Measurements from ENCODE around the gene UVRAG. TPM values are rescaled to one million over a fixed set of nuclear protein-coding genes. Genes with fewer than 3 reads are reported as not detected.

UVRAG gene
- total RNA-seq, 1 donor from 2014 or later: 17.8 TPM

DNA sequence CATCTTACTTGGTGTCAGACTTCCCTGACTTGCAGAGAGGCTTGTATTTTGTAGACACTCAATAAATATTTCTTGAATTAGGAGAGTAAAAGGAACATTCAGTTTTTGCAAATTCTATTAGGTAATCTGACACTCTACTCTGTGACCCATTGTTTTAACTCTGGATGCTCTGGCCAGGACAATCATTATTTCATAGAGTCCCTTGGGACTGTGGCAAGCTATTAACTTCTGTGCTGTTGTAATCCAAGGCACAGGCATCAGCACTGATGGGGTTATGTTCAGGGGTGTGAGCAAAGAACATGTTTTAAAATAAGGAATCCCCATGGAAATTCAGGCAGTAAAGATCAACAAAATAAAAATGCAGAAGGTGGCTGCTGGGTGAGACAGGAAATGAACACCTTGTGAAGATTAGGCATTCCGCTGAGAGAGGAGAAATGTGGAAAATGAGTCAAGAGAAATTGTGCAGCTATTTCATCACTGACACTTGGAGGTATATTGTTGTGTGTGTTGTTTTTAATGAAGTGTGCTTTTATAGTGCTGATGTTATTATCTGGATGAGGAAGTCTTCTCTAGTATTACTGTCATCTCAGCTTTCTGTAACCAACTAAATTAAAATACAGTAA lies 216.1 kb downstream of the UVRAG start:
- Mint-ChIP-seq H3K27me3 (ENCODE audit: unreplicated experiment) (no peaks in the 10 kb centered on the region), H3K27ac (ENCODE audit: unreplicated experiment) (peak overlapping the region; percentile 13), H3K4me3 (ENCODE audit: unreplicated experiment) (peak overlapping the region; percentile 6), H3K9me3 (ENCODE audit: unreplicated experiment) (no peaks in the 10 kb centered on the region), H3K4me1 (ENCODE audit: low read depth, unreplicated experiment) (peaks cover 11% of the 10 kb centered on the region), H3K36me3 (ENCODE audit: unreplicated experiment) (peaks cover 14% of the 10 kb centered on the region)
- no peak for TF ChIP-seq CTCF (IDR thresholded peaks at IDR 0.05; ENCODE audit: partially characterized antibody, unreplicated experiment)
- no peak for DNase-seq

- no peaks in the 10 kb centered on the region for H3K9me3 Mint-ChIP-seq (ENCODE audit: unreplicated experiment)
- H3K4me1 Mint-ChIP-seq (ENCODE audit: low read depth, unreplicated experiment): peaks cover 11% of the 10 kb centered on the region
- no peak overlapping the region for H3K4me3 Mint-ChIP-seq (ENCODE audit: unreplicated experiment)
- TF ChIP-seq CTCF (IDR thresholded peaks at IDR 0.05; ENCODE audit: partially characterized antibody, unreplicated experiment): no peak
- no peak for DNase-seq
- H3K36me3 Mint-ChIP-seq (ENCODE audit: unreplicated experiment): peaks cover 7% of the 10 kb centered on the region
- no peak overlapping the region for H3K27ac Mint-ChIP-seq (ENCODE audit: unreplicated experiment)
- H3K27me3 Mint-ChIP-seq (ENCODE audit: unreplicated experiment): no peaks in the 10 kb centered on the region
Measured at GRCh38 chr11:76033699-76034098, 218.7 kb downstream of the UVRAG start.

DNA sequence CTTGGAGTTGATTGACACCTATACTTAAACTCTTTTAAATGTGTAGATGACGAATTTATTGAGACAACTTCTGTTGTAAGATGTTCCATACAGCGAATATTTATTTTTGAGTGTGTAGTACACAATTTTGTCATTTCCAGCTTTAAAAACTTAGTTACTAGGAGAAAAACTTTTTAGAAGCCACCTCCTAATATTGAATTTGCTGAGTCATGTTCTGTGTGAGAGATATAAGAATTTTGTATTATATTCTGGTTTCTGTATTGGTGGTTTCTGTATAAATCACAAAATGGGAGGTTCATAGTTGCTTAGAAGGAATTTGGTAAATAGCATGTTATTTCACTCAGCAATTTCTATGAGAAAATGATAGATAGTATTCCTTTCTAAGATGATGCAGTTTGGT lies 220.0 kb downstream of the UVRAG start:
- H3K4me3 Mint-ChIP-seq (ENCODE audit: unreplicated experiment): no peak overlapping the region
- H3K36me3 Mint-ChIP-seq (ENCODE audit: unreplicated experiment): no peaks in the 10 kb centered on the region
- peaks cover 11% of the 10 kb centered on the region for H3K4me1 Mint-ChIP-seq (ENCODE audit: low read depth, unreplicated experiment)
- TF ChIP-seq CTCF (IDR thresholded peaks at IDR 0.05; ENCODE audit: partially characterized antibody, unreplicated experiment): no peak
- H3K9me3 Mint-ChIP-seq (ENCODE audit: unreplicated experiment): no peaks in the 10 kb centered on the region
- H3K27ac Mint-ChIP-seq (ENCODE audit: unreplicated experiment): no peak overlapping the region
- H3K27me3 Mint-ChIP-seq (ENCODE audit: unreplicated experiment): no peaks in the 10 kb centered on the region
- DNase-seq: no peak

DNA sequence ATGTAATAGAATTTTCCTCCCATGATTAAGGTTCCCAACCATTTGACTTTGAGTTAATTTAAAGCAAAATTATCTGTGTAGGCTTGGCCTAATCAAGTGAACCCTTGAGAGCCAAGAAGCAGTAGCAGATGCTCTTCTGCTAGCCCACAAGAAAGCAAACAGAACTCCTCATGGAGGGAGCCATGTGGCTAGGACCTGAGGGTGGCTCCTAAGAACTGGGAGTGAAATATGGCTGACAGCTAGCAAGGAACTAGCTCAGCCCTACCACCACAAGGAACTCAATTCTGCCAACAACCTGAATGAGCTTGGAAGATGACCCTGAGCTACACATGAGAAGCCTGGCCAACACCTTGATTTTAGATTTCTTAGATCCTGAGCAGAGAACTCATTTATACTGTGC lies 223.6 kb downstream of the UVRAG start:
- Mint-ChIP-seq H3K36me3 (ENCODE audit: unreplicated experiment) (no peaks in the 10 kb centered on the region), H3K4me3 (ENCODE audit: unreplicated experiment) (no peak overlapping the region), H3K9me3 (ENCODE audit: unreplicated experiment) (no peaks in the 10 kb centered on the region), H3K4me1 (ENCODE audit: low read depth, unreplicated experiment) (no peaks in the 10 kb centered on the region), H3K27me3 (ENCODE audit: unreplicated experiment) (no peaks in the 10 kb centered on the region), H3K27ac (ENCODE audit: unreplicated experiment) (no peak overlapping the region)
- no peak for DNase-seq
- TF ChIP-seq CTCF (IDR thresholded peaks at IDR 0.05; ENCODE audit: partially characterized antibody, unreplicated experiment): no peak

GRCh38 chr11:76041208-76041607 lies 226.2 kb downstream of the UVRAG start:
- Mint-ChIP-seq H3K4me3 (ENCODE audit: unreplicated experiment) (no peak overlapping the region), H3K36me3 (ENCODE audit: unreplicated experiment) (no peaks in the 10 kb centered on the region), H3K27me3 (ENCODE audit: unreplicated experiment) (no peaks in the 10 kb centered on the region), H3K27ac (ENCODE audit: unreplicated experiment) (no peak overlapping the region), H3K4me1 (ENCODE audit: low read depth, unreplicated experiment) (no peaks in the 10 kb centered on the region), H3K9me3 (ENCODE audit: unreplicated experiment) (no peaks in the 10 kb centered on the region)
- no peak for TF ChIP-seq CTCF (IDR thresholded peaks at IDR 0.05; ENCODE audit: partially characterized antibody, unreplicated experiment)
- no peak for DNase-seq

Measured in glutamatergic neuron (in vitro differentiated cells).